ENCODE results near the gene C22orf15. TPM values are rescaled to one million over a fixed set of nuclear protein-coding genes. Genes with fewer than 3 reads are reported as not detected.

C22orf15 gene
- total RNA-seq, 1 experiment from 2014 or later: not detected

- DNase-seq (ENCODE audit: low read depth, low spot score) (no peak), ATAC-seq (no peak)
- intact Hi-C loops (cut with micrococcal nuclease): no loop called here
- BruUV-seq (replicated peaks): no TSS peak
- H3K79me2 ChIP-seq (ENCODE audit: insufficient read depth, low read length): no peaks in the 10 kb centered on the region
- no peak overlapping the region for H2AFZ ChIP-seq (ENCODE audit: low read depth, low read length, poor library complexity, severe bottlenecking)
- H3K9ac ChIP-seq (ENCODE audit: low read length): no peak overlapping the region
- no peaks in the 10 kb centered on the region for H4K20me1 ChIP-seq (ENCODE audit: insufficient read depth)
- H3K9me3 ChIP-seq (ENCODE audit: control insufficient read depth in 1 of 2, insufficient read depth in 1 of 2, low read depth in 1 of 2, low read length in 2 of 2): no peaks in the 10 kb centered on the region
- no peak for TF ChIP-seq CBX3 (IDR thresholded peaks at IDR 0.05; ENCODE audit: low read depth)
- TF ChIP-seq FOSL1 (IDR thresholded peaks at IDR 0.05; ENCODE audit: low read depth): no peak
- no peak for TF ChIP-seq EGR1 (IDR thresholded peaks at IDR 0.05; ENCODE audit: low read depth)
- no peak for TF ChIP-seq SP1 (IDR thresholded peaks at IDR 0.05; ENCODE audit: low read depth)
- no peak for TF ChIP-seq ZFX (IDR thresholded peaks at IDR 0.05)
- TF ChIP-seq CEBPB (IDR thresholded peaks at IDR 0.05; ENCODE audit: low read depth): no peak
- no peak for TF ChIP-seq ZBTB33 (IDR thresholded peaks at IDR 0.05; ENCODE audit: extremely low read depth, insufficient replicate concordance, low read length)
- no peak for TF ChIP-seq EZH2phosphoT487 (IDR thresholded peaks at IDR 0.05; ENCODE audit: borderline replicate concordance)
- no peak for TF ChIP-seq ZNF274 (IDR thresholded peaks at IDR 0.05; ENCODE audit: low read depth, low read length)
- TF ChIP-seq POLR2A (IDR thresholded peaks at IDR 0.05; ENCODE audit: borderline replicate concordance, extremely low read depth, insufficient read depth, insufficient read length): no peak
- no peaks in the 10 kb centered on the region for H3K36me3 ChIP-seq (ENCODE audit: control insufficient read depth in 1 of 2, insufficient read depth in 2 of 2, low read length in 2 of 2)
- no peaks in the 10 kb centered on the region for H3K9me2 ChIP-seq (ENCODE audit: insufficient read depth)
- H3K4me1 ChIP-seq (ENCODE audit: control insufficient read depth in 1 of 2, insufficient read depth in 2 of 2, low read length in 2 of 2): no peaks in the 10 kb centered on the region
- no peak overlapping the region for H3K27ac ChIP-seq (ENCODE audit: low read depth, low read length)
- ChIA-PET POLR2A (interaction anchor here (1.8 kb wide), 1 partner anchor 10 kb away, joined by 6 read pairs; no protein-coding TSS in a partner anchor), CTCF (no interaction called here), RAD21 (ENCODE audit: low non-redundant PET in 1 of 2, low total read pairs in 2 of 2, uncharacterized antibody in 2 of 2, unreplicated experiment in 2 of 2) (interaction anchor here in 1 of 2 experiments (0.7 kb wide), 1 partner anchor 12 kb away, joined by 3 read pairs; no protein-coding TSS in a partner anchor)
- H3K4me3 ChIP-seq (replicated peaks in 1 of 2; ENCODE audit: low read depth in 1 of 2, low read length in 2 of 2): no peak overlapping the region
- no peaks in the 10 kb centered on the region for H3K27me3 ChIP-seq (ENCODE audit: insufficient read depth, low read length)
- H3K4me2 ChIP-seq (ENCODE audit: low read length): no peak overlapping the region
These were observed 25.1 kb upstream of the C22orf15 start for GRCh38 chr22:23737696-23738095.
